IPS DF 19.7 (cell line): ENCODE measurements around the gene SF3B6.
"Not testable (repeated sequence)": the region's sequence is repeated elsewhere in the genome, so short reads cannot be mapped to it uniquely, and the experiment has no call there.

ENCODE experiments used
- DNase-seq: peaks from one replicate; pipeline ENCODE4 v3.0.0-alpha.2; 2013; ENCODE audit warnings: low read depth, low spot score

Gene SF3B6

GRCh38 chr2:24075915-24076848 lies at the start of gene SF3B6:
Gene SF3B6, minus strand, starts transcription at chr2:24076326. Its CDS starts 97 bp downstream, at chr2:24076229.
- DNase-seq = peak; percentile 97

- DNase-seq = no peak
Measured at GRCh38 chr2:24123922-24124580, 47.9 kb upstream of the SF3B6 start.

GRCh38 chr2:24123195-24123921 lies 47.2 kb upstream of the SF3B6 start, which contains the start of the genes FAM228B and PFN4:
Gene FAM228B, plus strand, starts transcription at chr2:24123469. Its CDS starts 893 bp downstream, at chr2:24124362.
Gene PFN4, minus strand, starts transcription at chr2:24123334. Its CDS starts 799 bp downstream, at chr2:24122535.
- no peak for DNase-seq

- no peak for DNase-seq
Measured at GRCh38 chr2:24122366-24123194, 46.5 kb upstream of the SF3B6 start.

GRCh38 chr2:24121469-24121868 lies 45.3 kb upstream of the SF3B6 start:
- no peak for DNase-seq

- no peak for DNase-seq
Measured at GRCh38 chr2:24121066-24121465, 44.9 kb upstream of the SF3B6 start.

GRCh38 chr2:24117902-24118301 lies 41.8 kb upstream of the SF3B6 start:
- DNase-seq = no peak

- DNase-seq = no peak
Measured at GRCh38 chr2:24115057-24115456, 38.9 kb upstream of the SF3B6 start.

- DNase-seq = no peak
Measured at GRCh38 chr2:24111407-24111901, 35.3 kb upstream of the SF3B6 start.

GRCh38 chr2:24110660-24111303 lies 34.7 kb upstream of the SF3B6 start:
- no peak for DNase-seq

GRCh38 chr2:24109431-24109830 lies 33.3 kb upstream of the SF3B6 start:
- DNase-seq = not testable (repeated sequence)

- no peak for DNase-seq
Measured at GRCh38 chr2:24107336-24107735, 31.2 kb upstream of the SF3B6 start.

- no peak for DNase-seq
Measured at GRCh38 chr2:24106786-24107185, 30.7 kb upstream of the SF3B6 start.

GRCh38 chr2:24105816-24106215 lies 29.7 kb upstream of the SF3B6 start:
- no peak for DNase-seq

GRCh38 chr2:24104906-24105305 lies 28.8 kb upstream of the SF3B6 start:
- DNase-seq = no peak

- no peak for DNase-seq
Measured at GRCh38 chr2:24104110-24104650, 28.1 kb upstream of the SF3B6 start.

GRCh38 chr2:24102677-24103076 lies 26.6 kb upstream of the SF3B6 start:
- DNase-seq = no peak

GRCh38 chr2:24101992-24102391 lies 25.9 kb upstream of the SF3B6 start:
- no peak for DNase-seq

GRCh38 chr2:24100732-24101131 lies 24.6 kb upstream of the SF3B6 start:
- not testable (repeated sequence) for DNase-seq

- not testable (repeated sequence) for DNase-seq
Measured at GRCh38 chr2:24095171-24095677, 19.1 kb upstream of the SF3B6 start.
